ENCODE data around the gene GRIN1. TPM values are rescaled to one million over a fixed set of nuclear protein-coding genes. Genes with fewer than 3 reads are reported as not detected.

The GRIN1 gene
- total and polyA plus RNA-seq, 12 donors = not detected

- 90 to 91% methylated on average over 29 of the region's 29 CpGs for WGBS, 2 donors
- Histone ChIP-seq H3K4me3 (no peak overlapping the region), H3K4me1 (peaks cover 0 to 8% (median 0%) of the 10 kb centered on the region in 9 donors), H3K27me3 (no peaks in the 10 kb centered on the region), H3K9me3 (no peaks in the 10 kb centered on the region), H3K27ac (no peak overlapping the region), H3K36me3 (peaks cover 0 to 94% (median 56%) of the 10 kb centered on the region in 9 donors)
- intact Hi-C loops (cut with DNase I) = no loop called here
- DNase-seq (no peak), ATAC-seq (no peak)
- no peak for TF ChIP-seq CTCF (IDR thresholded peaks at IDR 0.05)
These were observed 30.2 kb upstream of the GRIN1 start for GRCh38 chr9:137108608-137109249.

GRCh38 chr9:137109250-137110146, 29.5 kb upstream of the GRIN1 start:
- H3K36me3 ChIP-seq = peaks cover 0 to 87% (median 53%) of the 10 kb centered on the region in 9 donors
- H3K9me3 ChIP-seq = no peaks in the 10 kb centered on the region
- no peaks in the 10 kb centered on the region for H3K27me3 ChIP-seq
- no peak for DNase-seq
- peaks cover 0 to 8% (median 0%) of the 10 kb centered on the region in 9 donors for H3K4me1 ChIP-seq
- 82 to 84% methylated on average over 34 of the region's 34 CpGs for WGBS, 2 donors
- no peak overlapping the region for H3K4me3 ChIP-seq
- intact Hi-C loops (cut with DNase I) = no loop called here
- TF ChIP-seq CTCF (IDR thresholded peaks at IDR 0.05) = no peak
- ATAC-seq = peak in 1 of 8 donors; percentile 26
- no peak overlapping the region for H3K27ac ChIP-seq

- no peak for DNase-seq
- H3K9me3 ChIP-seq = no peaks in the 10 kb centered on the region
- H3K27ac ChIP-seq = no peak overlapping the region
- intact Hi-C loops (cut with DNase I) = no loop called here
- peak in 1 of 8 donors; percentile 1 for ATAC-seq
- TF ChIP-seq CTCF (IDR thresholded peaks at IDR 0.05) = no peak
- no peak overlapping the region for H3K4me3 ChIP-seq
- peaks cover 0 to 78% (median 46%) of the 10 kb centered on the region in 9 donors for H3K36me3 ChIP-seq
- peaks cover 4 to 15% (median 7%) of the 10 kb centered on the region in 9 donors for H3K4me1 ChIP-seq
- 91% methylated on average over 38 of the region's 38 CpGs for WGBS, 2 donors
- no peaks in the 10 kb centered on the region for H3K27me3 ChIP-seq
These were observed 28.6 kb upstream of the GRIN1 start for GRCh38 chr9:137110147-137110910.
